Measurements from ENCODE around the gene ATP6V1F.

ATP6V1F gene

GRCh38 chr7:128884561-128885369 is 22.1 kb downstream of the ATP6V1F start:
- H3K4me3 ChIP-seq (ENCODE audit: low read depth, low read length): no peak overlapping the region
- TF ChIP-seq CTCF (IDR thresholded peaks at IDR 0.05; ENCODE audit: control insufficient read depth, extremely low read depth, insufficient read depth): no peak

GRCh38 chr7:128885370-128886187 is 22.9 kb downstream of the ATP6V1F start:
- no peak for TF ChIP-seq CTCF (IDR thresholded peaks at IDR 0.05; ENCODE audit: control insufficient read depth, extremely low read depth, insufficient read depth)
- DNase-seq (ENCODE audit: low read depth): no peak
- no peak overlapping the region for H3K4me3 ChIP-seq (ENCODE audit: low read depth, low read length)

More at GRCh38 chr7:128884561-128885369, 22.1 kb downstream of the ATP6V1F start:
- no peak for DNase-seq (ENCODE audit: low read depth)

GRCh38 chr7:128886391-128887168 is 23.9 kb downstream of the ATP6V1F start:
- no peak overlapping the region for H3K4me3 ChIP-seq (ENCODE audit: low read depth, low read length)
- no peak for DNase-seq (ENCODE audit: low read depth)
- no peak for TF ChIP-seq CTCF (IDR thresholded peaks at IDR 0.05; ENCODE audit: control insufficient read depth, extremely low read depth, insufficient read depth)

GRCh38 chr7:128887169-128888038 is 24.7 kb downstream of the ATP6V1F start:
- H3K4me3 ChIP-seq (ENCODE audit: low read depth, low read length): no peak overlapping the region
- DNase-seq (ENCODE audit: low read depth): no peak
- TF ChIP-seq CTCF (IDR thresholded peaks at IDR 0.05; ENCODE audit: control insufficient read depth, extremely low read depth, insufficient read depth): no peak

- H3K4me3 ChIP-seq (ENCODE audit: low read depth, low read length): no peak overlapping the region
- no peak for TF ChIP-seq CTCF (IDR thresholded peaks at IDR 0.05; ENCODE audit: control insufficient read depth, extremely low read depth, insufficient read depth)
- no peak for DNase-seq (ENCODE audit: low read depth)
These were observed 25.5 kb downstream of the ATP6V1F start for GRCh38 chr7:128888039-128888755.

All from LNCaP clone FGC (cell line).